Hematopoietic multipotent progenitor cell treated with erythropoietin and hydrocortisone succinate and interleukin-3 and kit ligand, for 8 days (in vitro differentiated cells): Measurements from ENCODE around the gene LMAN1L.

Experiments
- DNase-seq: peaks from one replicate; pipeline ENCODE4 v3.0.0-alpha.2; 2015

The LMAN1L gene

GRCh38 chr15:74817370-74817737 lies 4.7 kb downstream of the LMAN1L start:
- no peak for DNase-seq

GRCh38 chr15:74820056-74820455 lies 7.4 kb downstream of the LMAN1L start:
- no peak for DNase-seq

GRCh38 chr15:74821091-74821789 lies 8.6 kb downstream of the LMAN1L start:
- DNase-seq, result no peak

GRCh38 chr15:74821790-74822158 lies 9.1 kb downstream of the LMAN1L start:
- DNase-seq, result no peak

GRCh38 chr15:74822233-74822632 lies 9.6 kb downstream of the LMAN1L start:
- no peak for DNase-seq

- no peak for DNase-seq
Measured at GRCh38 chr15:74823324-74823723, 10.7 kb downstream of the LMAN1L start.

GRCh38 chr15:74824976-74825375 lies 12.3 kb downstream of the LMAN1L start:
- no peak for DNase-seq

- no peak for DNase-seq
Measured at GRCh38 chr15:74825866-74826265, 13.2 kb downstream of the LMAN1L start.

GRCh38 chr15:74826364-74826819 lies 13.8 kb downstream of the LMAN1L start, which contains the start of gene CPLX3:
TSS of gene CPLX3 (plus strand) at chr15:74826627. CDS start at chr15:74826704, 77 bp downstream.
- DNase-seq, result no peak

- no peak for DNase-seq
Measured at GRCh38 chr15:74826921-74827320, 14.3 kb downstream of the LMAN1L start.

GRCh38 chr15:74827614-74828013 lies 15.0 kb downstream of the LMAN1L start:
- DNase-seq, result no peak

GRCh38 chr15:74828835-74829234 lies 16.2 kb downstream of the LMAN1L start:
- no peak for DNase-seq

- no peak for DNase-seq
Measured at GRCh38 chr15:74829486-74829885, 16.9 kb downstream of the LMAN1L start.

GRCh38 chr15:74829991-74830390 lies 17.4 kb downstream of the LMAN1L start:
- DNase-seq, result no peak

GRCh38 chr15:74830868-74831267 lies 18.2 kb downstream of the LMAN1L start:
- DNase-seq, result no peak

- no peak for DNase-seq
Measured at GRCh38 chr15:74831813-74832495, 19.3 kb downstream of the LMAN1L start.

- no peak for DNase-seq
Measured at GRCh38 chr15:74832826-74833225, 20.2 kb downstream of the LMAN1L start.

- DNase-seq, result no peak
Measured at GRCh38 chr15:74833376-74834107, 20.9 kb downstream of the LMAN1L start.

- DNase-seq, result peak; percentile 50
Measured at GRCh38 chr15:74835312-74835823, 22.7 kb downstream of the LMAN1L start.

- no peak for DNase-seq
Measured at GRCh38 chr15:74836846-74837245, 24.2 kb downstream of the LMAN1L start.

GRCh38 chr15:74837482-74838136 lies 25.0 kb downstream of the LMAN1L start:
- DNase-seq, result no peak

- no peak for DNase-seq
Measured at GRCh38 chr15:74838137-74838516, 25.5 kb downstream of the LMAN1L start.
